Astrocyte (in vitro differentiated cells and primary cell): ENCODE results near the gene SCARF1. TPM values are rescaled to one million over a fixed set of nuclear protein-coding genes. Genes with fewer than 3 reads are reported as not detected.

Source experiments
- DNase-seq: peaks from one replicate; pipeline ENCODE4 v3.0.0-alpha.2; 2010; ENCODE audit warnings: low read depth
- FAIRE-seq: peaks from 2 replicates; lab custom pipeline; 2011; peaks lifted over from hg19 to GRCh38; lab: Jason Lieb, UNC
- H2AFZ ChIP-seq: 2 replicates; pipeline ENCODE4 v1.6.0; 2012; ENCODE audit warnings: low read depth, low read length, inconsistent platforms
- H3K27ac ChIP-seq: 2 replicates; pipeline ENCODE4 v1.5.1; 2011; ENCODE audit warnings: low read depth, low read length, inconsistent platforms
- H3K27me3 ChIP-seq: 2 replicates; pipeline ENCODE4 v1.6.0; 2011; ENCODE audit warnings: low read length, inconsistent platforms; ENCODE audit not compliant: insufficient read depth
- H3K36me3 ChIP-seq: 2 replicates; pipeline ENCODE4 v1.5.1; 2011; ENCODE audit warnings: low read length, inconsistent platforms; ENCODE audit not compliant: insufficient read depth
- H3K4me1 ChIP-seq: 2 replicates; pipeline ENCODE4 v1.5.1; 2011; ENCODE audit warnings: low read length, inconsistent platforms; ENCODE audit not compliant: insufficient read depth
- H3K4me2 ChIP-seq: 2 replicates; pipeline ENCODE4 v1.6.0; 2012; ENCODE audit warnings: low read length, inconsistent platforms
- H3K4me3 ChIP-seq: 2 replicates; pipeline ENCODE4 v1.5.1; 2011; ENCODE audit warnings: low read depth, mild to moderate bottlenecking, low read length, inconsistent platforms; ENCODE audit not compliant: insufficient read depth
- H3K79me2 ChIP-seq: 2 replicates; pipeline ENCODE4 v1.6.0; 2012; ENCODE audit warnings: mild to moderate bottlenecking, low read length, inconsistent platforms; ENCODE audit not compliant: insufficient read depth
- H3K9ac ChIP-seq: 2 replicates; pipeline ENCODE4 v1.6.0; 2012; ENCODE audit warnings: mild to moderate bottlenecking, low read length, inconsistent platforms
- H3K9me3 ChIP-seq: 2 replicates; pipeline ENCODE4 v1.5.1; 2012; ENCODE audit warnings: low read depth, mild to moderate bottlenecking, low read length, inconsistent platforms; ENCODE audit not compliant: insufficient read depth
- H4K20me1 ChIP-seq: 2 replicates; pipeline ENCODE4 v1.6.0; 2012; ENCODE audit warnings: low read length, inconsistent platforms; ENCODE audit not compliant: insufficient read depth
- H3K27ac Mint-ChIP-seq: one replicate; pipeline ENCODE4 v1.8.0; 2021; ENCODE audit warnings: mild to moderate bottlenecking, mixed read lengths; ENCODE audit not compliant: unreplicated experiment
- H3K27me3 Mint-ChIP-seq: one replicate; pipeline ENCODE4 v1.8.0; 2021; ENCODE audit warnings: low read depth, mixed read lengths; ENCODE audit not compliant: unreplicated experiment
- H3K36me3 Mint-ChIP-seq: one replicate; pipeline ENCODE4 v1.8.0; 2021; ENCODE audit warnings: low read depth, mixed read lengths; ENCODE audit not compliant: unreplicated experiment
- H3K4me1 Mint-ChIP-seq: one replicate; pipeline ENCODE4 v1.8.0; 2021; ENCODE audit warnings: low read depth, mixed read lengths; ENCODE audit not compliant: unreplicated experiment
- H3K4me3 Mint-ChIP-seq: one replicate; pipeline ENCODE4 v1.8.0; 2021; ENCODE audit warnings: mild to moderate bottlenecking, moderate library complexity, mixed read lengths; ENCODE audit not compliant: unreplicated experiment
- H3K9me3 Mint-ChIP-seq: one replicate; pipeline ENCODE4 v1.8.0; 2021; ENCODE audit warnings: mild to moderate bottlenecking, mixed read lengths; ENCODE audit not compliant: unreplicated experiment
- EZH2 ChIP-seq: IDR thresholded peaks from 2 replicates; pipeline ENCODE4 v1.6.1; 2012; ENCODE audit warnings: mild to moderate bottlenecking, low read length, inconsistent platforms; ENCODE audit not compliant: insufficient read depth
- total RNA-seq: library from RNA; stranded (reverse); gene quantifications from 2 replicates; pipeline ENCODE4 v1.2.1, GENCODE V29; 2021
- TF ChIP-seq, protein P1 (sequence below): IDR thresholded peaks from 2 replicates; pipeline ENCODE4 v1.5.1; 2011; ENCODE audit warnings: low read depth, mild to moderate bottlenecking, inconsistent platforms, low read length, moderate library complexity; ENCODE audit not compliant: insufficient read depth

SCARF1 gene
- total RNA-seq, 1 donor from 2014 or later = 3.9 TPM

DNA sequence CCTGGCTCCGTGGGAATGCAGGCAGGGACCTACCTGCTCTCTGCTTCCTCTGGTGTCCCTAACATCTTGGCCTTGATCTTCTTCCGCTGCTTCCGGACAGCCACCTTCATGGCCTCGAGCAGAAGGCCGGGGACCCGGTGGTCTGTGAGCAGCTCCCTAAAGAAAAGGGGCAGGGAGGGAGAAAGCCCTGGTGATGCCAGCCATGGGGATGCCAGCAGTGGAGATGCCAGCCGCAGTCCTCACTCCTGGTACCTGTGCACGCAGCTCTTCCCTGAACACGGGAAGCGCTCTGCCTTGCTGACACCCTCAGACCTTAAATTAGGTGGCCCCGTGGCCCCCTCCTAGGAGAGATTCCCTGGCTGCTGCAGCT, 2.3 kb upstream of the SCARF1 start:
- H3K4me1 Mint-ChIP-seq = peaks cover 15% of the 10 kb centered on the region
- no peak overlapping the region for H3K9ac ChIP-seq
- H3K36me3 Mint-ChIP-seq = peaks cover 4% of the 10 kb centered on the region
- H3K9me3 Mint-ChIP-seq = no peaks in the 10 kb centered on the region
- no peaks in the 10 kb centered on the region for H3K27me3 ChIP-seq
- no peak overlapping the region for H3K27ac ChIP-seq
- peak overlapping the region; percentile 91 for H3K4me2 ChIP-seq
- H3K9me3 ChIP-seq = no peaks in the 10 kb centered on the region
- peak overlapping the region; percentile 2 for H3K4me3 Mint-ChIP-seq
- no peak overlapping the region for H3K27ac Mint-ChIP-seq
- H3K27me3 Mint-ChIP-seq = no peaks in the 10 kb centered on the region
- no peak for DNase-seq
- H2AFZ ChIP-seq = no peak overlapping the region
- peaks cover 34% of the 10 kb centered on the region for H3K4me1 ChIP-seq
- no peaks in the 10 kb centered on the region for H3K79me2 ChIP-seq
- H4K20me1 ChIP-seq = peaks cover 24% of the 10 kb centered on the region
- FAIRE-seq = no peak
- TF ChIP-seq, protein P1, sequence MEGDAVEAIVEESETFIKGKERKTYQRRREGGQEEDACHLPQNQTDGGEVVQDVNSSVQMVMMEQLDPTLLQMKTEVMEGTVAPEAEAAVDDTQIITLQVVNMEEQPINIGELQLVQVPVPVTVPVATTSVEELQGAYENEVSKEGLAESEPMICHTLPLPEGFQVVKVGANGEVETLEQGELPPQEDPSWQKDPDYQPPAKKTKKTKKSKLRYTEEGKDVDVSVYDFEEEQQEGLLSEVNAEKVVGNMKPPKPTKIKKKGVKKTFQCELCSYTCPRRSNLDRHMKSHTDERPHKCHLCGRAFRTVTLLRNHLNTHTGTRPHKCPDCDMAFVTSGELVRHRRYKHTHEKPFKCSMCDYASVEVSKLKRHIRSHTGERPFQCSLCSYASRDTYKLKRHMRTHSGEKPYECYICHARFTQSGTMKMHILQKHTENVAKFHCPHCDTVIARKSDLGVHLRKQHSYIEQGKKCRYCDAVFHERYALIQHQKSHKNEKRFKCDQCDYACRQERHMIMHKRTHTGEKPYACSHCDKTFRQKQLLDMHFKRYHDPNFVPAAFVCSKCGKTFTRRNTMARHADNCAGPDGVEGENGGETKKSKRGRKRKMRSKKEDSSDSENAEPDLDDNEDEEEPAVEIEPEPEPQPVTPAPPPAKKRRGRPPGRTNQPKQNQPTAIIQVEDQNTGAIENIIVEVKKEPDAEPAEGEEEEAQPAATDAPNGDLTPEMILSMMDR = no peak
- no peak for TF ChIP-seq EZH2
- H3K36me3 ChIP-seq = peaks cover 24% of the 10 kb centered on the region
- H3K4me3 ChIP-seq = no peak overlapping the region

DNA sequence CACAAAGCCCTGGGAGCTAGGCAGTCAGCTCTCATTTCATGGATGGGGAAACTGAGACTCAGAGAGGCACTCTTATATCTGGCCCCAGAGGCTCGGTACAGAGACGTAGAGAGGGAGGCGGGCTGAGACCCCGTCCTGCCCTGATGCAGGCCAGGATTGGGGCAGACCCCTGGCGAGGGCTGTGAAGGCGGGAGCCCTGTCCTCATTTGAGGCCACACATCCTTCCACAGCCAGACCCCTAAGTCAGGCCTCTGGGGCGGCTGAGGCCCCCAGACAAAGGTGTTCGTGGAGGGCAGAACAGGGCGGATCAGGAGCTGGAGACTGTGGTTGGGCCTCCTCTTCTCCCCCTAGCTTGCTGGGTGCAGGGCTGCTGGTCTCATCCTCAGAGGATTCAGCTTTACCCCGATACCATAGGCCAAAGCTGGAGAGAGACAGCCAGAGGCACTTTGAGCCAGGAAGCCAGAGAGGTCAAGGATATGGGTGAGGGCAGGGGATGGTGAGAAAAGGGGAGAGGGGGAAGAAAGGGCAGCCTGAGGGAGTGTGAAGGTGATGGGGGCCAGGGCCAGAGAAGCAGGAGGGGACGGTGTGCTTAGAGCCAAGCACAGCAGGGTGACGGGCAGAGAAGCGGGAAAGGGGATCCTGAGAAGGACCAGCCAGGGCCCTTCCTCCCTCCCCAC, 805 bp upstream of the SCARF1 start:
- H3K4me3 ChIP-seq = no peak overlapping the region
- no peaks in the 10 kb centered on the region for H3K27me3 Mint-ChIP-seq
- H3K4me3 Mint-ChIP-seq = no peak overlapping the region
- H3K36me3 Mint-ChIP-seq = peaks cover 2% of the 10 kb centered on the region
- no peak overlapping the region for H3K27ac ChIP-seq
- no peak overlapping the region for H3K4me2 ChIP-seq
- peaks cover 12% of the 10 kb centered on the region for H3K36me3 ChIP-seq
- no peak overlapping the region for H3K9ac ChIP-seq
- no peak for FAIRE-seq
- H3K27ac Mint-ChIP-seq = peak overlapping the region; percentile 69
- H3K79me2 ChIP-seq = no peaks in the 10 kb centered on the region
- peaks cover 15% of the 10 kb centered on the region for H3K4me1 Mint-ChIP-seq
- H3K4me1 ChIP-seq = peaks cover 31% of the 10 kb centered on the region
- no peaks in the 10 kb centered on the region for H3K27me3 ChIP-seq
- no peak for DNase-seq
- H2AFZ ChIP-seq = no peak overlapping the region
- H3K9me3 Mint-ChIP-seq = no peaks in the 10 kb centered on the region
- H3K9me3 ChIP-seq = no peaks in the 10 kb centered on the region
- TF ChIP-seq, protein P1 = no peak
- no peak for TF ChIP-seq EZH2
- peaks cover 15% of the 10 kb centered on the region for H4K20me1 ChIP-seq
